BLaER1 (cell line): ENCODE measurements around the gene FOXP1.

Experiments
- H3K27ac ChIP-seq: shearing (Covaris generic); formaldehyde crosslinking; 2 replicates; pipeline ENCODE4 v1.8.1; 2022
- H3K27me3 ChIP-seq: shearing (Covaris generic); formaldehyde crosslinking; 2 replicates; pipeline ENCODE4 v1.8.1; 2022
- H3K36me3 ChIP-seq: shearing (Covaris generic); formaldehyde crosslinking; 2 replicates; pipeline ENCODE4 v1.8.1; 2022
- H3K4me1 ChIP-seq: shearing (Covaris generic); formaldehyde crosslinking; 2 replicates; pipeline ENCODE4 v1.8.1; 2022
- H3K4me2 ChIP-seq: shearing (Covaris generic); formaldehyde crosslinking; 2 replicates; pipeline ENCODE4 v1.8.1; 2022
- H3K4me3 ChIP-seq: shearing (Covaris generic); formaldehyde crosslinking; 2 replicates; pipeline ENCODE4 v1.8.1; 2022
- H3K9ac ChIP-seq: shearing (Covaris generic); formaldehyde crosslinking; 2 replicates; pipeline ENCODE4 v1.8.1; 2022
- H3K9me3 ChIP-seq: shearing (Covaris generic); formaldehyde crosslinking; 2 replicates; pipeline ENCODE4 v1.8.1; 2022
- H4K20me1 ChIP-seq: shearing (Covaris generic); formaldehyde crosslinking; 2 replicates; pipeline ENCODE4 v1.8.1; 2022
- Cebpa-rat ChIP-seq: shearing (Covaris generic); IDR thresholded peaks from 2 replicates; pipeline ENCODE4 v1.8.1; 2022

Gene FOXP1

GRCh38 chr3:70963431-70964275, 619.9 kb downstream of the FOXP1 start:
- Histone ChIP-seq H4K20me1 (no peaks in the 10 kb centered on the region), H3K9me3 (no peaks in the 10 kb centered on the region), H3K4me1 (peaks cover 15% of the 10 kb centered on the region), H3K9ac (no peak overlapping the region), H3K27me3 (no peaks in the 10 kb centered on the region), H3K4me3 (no peak overlapping the region), H3K27ac (no peak overlapping the region), H3K36me3 (peaks cover 58% of the 10 kb centered on the region), H3K4me2 (no peak overlapping the region)
- TF ChIP-seq Cebpa-rat: no peak

GRCh38 chr3:70959506-70960291, 623.8 kb downstream of the FOXP1 start:
- no peak for TF ChIP-seq Cebpa-rat
- H3K36me3 ChIP-seq: peaks cover 56% of the 10 kb centered on the region
- H3K9me3 ChIP-seq: no peaks in the 10 kb centered on the region
- H3K4me2 ChIP-seq: no peak overlapping the region
- no peak overlapping the region for H3K27ac ChIP-seq
- no peaks in the 10 kb centered on the region for H3K27me3 ChIP-seq
- H3K4me3 ChIP-seq: no peak overlapping the region
- H3K4me1 ChIP-seq: no peaks in the 10 kb centered on the region
- no peak overlapping the region for H3K9ac ChIP-seq
- no peaks in the 10 kb centered on the region for H4K20me1 ChIP-seq

- Histone ChIP-seq H3K4me3 (no peak overlapping the region), H3K9ac (no peak overlapping the region), H3K4me1 (no peaks in the 10 kb centered on the region), H3K4me2 (no peak overlapping the region), H3K27me3 (no peaks in the 10 kb centered on the region), H4K20me1 (no peaks in the 10 kb centered on the region), H3K9me3 (no peaks in the 10 kb centered on the region), H3K36me3 (no peaks in the 10 kb centered on the region), H3K27ac (no peak overlapping the region)
- no peak for TF ChIP-seq Cebpa-rat
Observed at GRCh38 chr3:70952033-70952747, 631.3 kb downstream of the FOXP1 start.

GRCh38 chr3:70951316-70951715, 632.2 kb downstream of the FOXP1 start:
- Histone ChIP-seq H3K9me3 (no peaks in the 10 kb centered on the region), H4K20me1 (no peaks in the 10 kb centered on the region), H3K27ac (no peak overlapping the region), H3K27me3 (no peaks in the 10 kb centered on the region), H3K4me3 (no peak overlapping the region), H3K36me3 (no peaks in the 10 kb centered on the region), H3K4me1 (no peaks in the 10 kb centered on the region), H3K9ac (no peak overlapping the region), H3K4me2 (no peak overlapping the region)
- TF ChIP-seq Cebpa-rat: no peak

GRCh38 chr3:70947579-70947978, 635.9 kb downstream of the FOXP1 start:
- Histone ChIP-seq H3K4me1 (no peaks in the 10 kb centered on the region), H3K27me3 (no peaks in the 10 kb centered on the region), H4K20me1 (no peaks in the 10 kb centered on the region), H3K27ac (no peak overlapping the region), H3K36me3 (no peaks in the 10 kb centered on the region), H3K4me3 (no peak overlapping the region), H3K4me2 (no peak overlapping the region), H3K9ac (no peak overlapping the region), H3K9me3 (no peaks in the 10 kb centered on the region)
- TF ChIP-seq Cebpa-rat: no peak

GRCh38 chr3:70943886-70944285, 639.6 kb downstream of the FOXP1 start:
- H3K9ac ChIP-seq: no peak overlapping the region
- no peaks in the 10 kb centered on the region for H3K27me3 ChIP-seq
- H4K20me1 ChIP-seq: no peaks in the 10 kb centered on the region
- no peak for TF ChIP-seq Cebpa-rat
- H3K9me3 ChIP-seq: no peaks in the 10 kb centered on the region
- H3K4me2 ChIP-seq: no peak overlapping the region
- no peak overlapping the region for H3K4me3 ChIP-seq
- no peak overlapping the region for H3K27ac ChIP-seq
- H3K36me3 ChIP-seq: no peaks in the 10 kb centered on the region
- H3K4me1 ChIP-seq: no peaks in the 10 kb centered on the region

GRCh38 chr3:70933105-70933810, 650.3 kb downstream of the FOXP1 start:
- H3K36me3 ChIP-seq: no peaks in the 10 kb centered on the region
- no peak overlapping the region for H3K27ac ChIP-seq
- no peaks in the 10 kb centered on the region for H3K9me3 ChIP-seq
- TF ChIP-seq Cebpa-rat: no peak
- H3K4me3 ChIP-seq: no peak overlapping the region
- no peak overlapping the region for H3K9ac ChIP-seq
- no peaks in the 10 kb centered on the region for H4K20me1 ChIP-seq
- H3K4me1 ChIP-seq: no peaks in the 10 kb centered on the region
- no peak overlapping the region for H3K4me2 ChIP-seq
- H3K27me3 ChIP-seq: no peaks in the 10 kb centered on the region

GRCh38 chr3:70930066-70930465, 653.5 kb downstream of the FOXP1 start:
- Histone ChIP-seq H3K4me3 (no peak overlapping the region), H3K36me3 (no peaks in the 10 kb centered on the region), H3K9me3 (no peaks in the 10 kb centered on the region), H4K20me1 (no peaks in the 10 kb centered on the region), H3K4me1 (no peaks in the 10 kb centered on the region), H3K27me3 (no peaks in the 10 kb centered on the region), H3K27ac (no peak overlapping the region), H3K9ac (no peak overlapping the region), H3K4me2 (no peak overlapping the region)
- no peak for TF ChIP-seq Cebpa-rat

- Histone ChIP-seq H3K27ac (no peak overlapping the region), H3K27me3 (no peaks in the 10 kb centered on the region), H3K4me2 (no peak overlapping the region), H3K9ac (no peak overlapping the region), H3K4me3 (no peak overlapping the region), H3K36me3 (no peaks in the 10 kb centered on the region), H3K9me3 (no peaks in the 10 kb centered on the region), H4K20me1 (no peaks in the 10 kb centered on the region), H3K4me1 (no peaks in the 10 kb centered on the region)
- no peak for TF ChIP-seq Cebpa-rat
Observed at GRCh38 chr3:70927239-70927638, 656.3 kb downstream of the FOXP1 start.
